GM06990 (cell line): ENCODE results near the gene PTPN13.

Experiments
- DNase-seq: peaks from one replicate; pipeline ENCODE4 v3.0.0-alpha.2; 2011; ENCODE audit not compliant: insufficient read length; ENCODE audit errors: extremely low read depth
- H3K27me3 ChIP-seq: replicated peaks from 2 replicates; pipeline ENCODE4 v1.6.0; 2011; ENCODE audit warnings: low read length; ENCODE audit not compliant: control insufficient read depth, insufficient read depth
- H3K36me3 ChIP-seq: 2 replicates; pipeline ENCODE4 v1.5.1; 2011; ENCODE audit warnings: low read length; ENCODE audit not compliant: control insufficient read depth, insufficient read depth
- H3K4me3 ChIP-seq: replicated peaks from 2 replicates; pipeline ENCODE4 v1.5.1; 2011; ENCODE audit warnings: low read depth, mild to moderate bottlenecking, control low read depth, low read length
- CTCF ChIP-seq: IDR thresholded peaks from 2 replicates; pipeline ENCODE4 v1.5.1; 2011; ENCODE audit warnings: low read length, control low read depth, mild to moderate bottlenecking, inconsistent platforms; ENCODE audit not compliant: insufficient read depth, poor library complexity, severe bottlenecking

The PTPN13 gene

DNA sequence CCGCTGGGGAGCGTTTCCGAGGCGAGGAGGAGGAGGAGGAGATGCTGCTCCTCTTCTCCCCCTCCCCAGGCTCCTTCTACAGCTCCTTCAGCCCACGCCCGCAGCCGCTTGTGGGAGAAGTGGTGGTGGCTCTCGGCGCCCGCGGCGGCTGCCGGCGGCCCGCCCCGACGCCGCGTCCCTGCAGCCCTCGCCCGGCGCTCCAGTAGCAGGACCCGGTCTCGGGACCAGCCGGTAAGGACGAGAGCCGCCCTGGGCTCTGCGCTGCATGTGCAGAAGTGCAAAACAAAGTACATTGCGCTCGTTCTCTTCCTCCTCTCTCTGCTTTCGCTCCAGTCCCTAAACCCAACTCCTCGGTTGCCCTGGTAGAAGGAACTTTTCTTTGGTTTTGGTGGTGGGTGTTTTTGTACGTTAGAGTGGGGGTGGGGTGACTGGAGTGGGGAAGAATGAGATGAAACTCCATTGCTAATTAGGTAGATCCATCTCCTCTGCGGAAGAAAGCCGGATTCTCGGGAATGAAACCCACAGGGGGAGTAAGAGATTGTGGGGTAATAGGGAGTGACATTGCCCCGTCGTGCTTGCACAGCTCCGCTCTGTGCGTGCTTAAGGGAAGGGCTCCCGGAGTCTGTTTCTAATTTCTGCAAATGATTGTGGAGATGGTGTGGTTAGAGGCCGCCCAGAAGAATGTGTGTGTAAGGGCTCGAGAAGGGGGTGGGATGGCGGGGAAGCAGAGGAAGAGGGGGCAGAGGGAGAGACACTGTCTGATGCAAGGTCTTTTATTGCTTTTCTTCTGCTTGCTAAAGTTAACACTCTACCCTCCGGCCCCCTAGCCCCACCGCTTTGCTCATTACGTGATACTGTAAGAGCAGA lies 677 bp downstream of the PTPN13 start:
- Histone ChIP-seq H3K27me3 (no peaks in the 10 kb centered on the region; the same call in none of the 2 replicates), H3K4me3 (peak overlapping the region; percentile 55), H3K36me3 (no peaks in the 10 kb centered on the region)
- TF ChIP-seq CTCF, result no peak
- DNase-seq, result peak; percentile 41

DNA sequence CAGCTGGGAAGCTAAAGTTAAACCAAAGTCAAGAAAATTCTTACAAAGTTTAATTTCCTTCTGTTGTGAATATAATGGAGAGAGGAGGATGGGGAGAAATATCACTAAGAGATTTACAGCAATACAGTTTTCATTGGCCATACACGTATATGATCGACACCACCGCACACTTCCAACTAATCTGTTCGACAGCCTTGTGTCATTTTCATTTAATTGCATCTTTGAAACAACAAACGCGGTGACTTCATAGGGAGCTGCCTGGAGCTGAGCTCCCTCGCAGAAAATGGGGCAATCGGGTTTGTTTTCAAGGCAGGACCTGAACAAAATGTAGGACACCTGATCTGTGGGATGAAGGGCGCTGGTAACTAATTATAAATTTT lies 1.3 kb downstream of the PTPN13 start:
- H3K4me3 ChIP-seq, result no peak overlapping the region
- TF ChIP-seq CTCF, result no peak
- no peak for DNase-seq
- no peaks in the 10 kb centered on the region for H3K36me3 ChIP-seq
- H3K27me3 ChIP-seq, result no peaks in the 10 kb centered on the region; the same call in none of the 2 replicates

- no peak for DNase-seq
- Histone ChIP-seq H3K4me3 (no peak overlapping the region), H3K27me3 (no peaks in the 10 kb centered on the region; the same call in none of the 2 replicates), H3K36me3 (no peaks in the 10 kb centered on the region)
- no peak for TF ChIP-seq CTCF
Observed at GRCh38 chr4:86596807-86597206, 2.7 kb downstream of the PTPN13 start.

DNA sequence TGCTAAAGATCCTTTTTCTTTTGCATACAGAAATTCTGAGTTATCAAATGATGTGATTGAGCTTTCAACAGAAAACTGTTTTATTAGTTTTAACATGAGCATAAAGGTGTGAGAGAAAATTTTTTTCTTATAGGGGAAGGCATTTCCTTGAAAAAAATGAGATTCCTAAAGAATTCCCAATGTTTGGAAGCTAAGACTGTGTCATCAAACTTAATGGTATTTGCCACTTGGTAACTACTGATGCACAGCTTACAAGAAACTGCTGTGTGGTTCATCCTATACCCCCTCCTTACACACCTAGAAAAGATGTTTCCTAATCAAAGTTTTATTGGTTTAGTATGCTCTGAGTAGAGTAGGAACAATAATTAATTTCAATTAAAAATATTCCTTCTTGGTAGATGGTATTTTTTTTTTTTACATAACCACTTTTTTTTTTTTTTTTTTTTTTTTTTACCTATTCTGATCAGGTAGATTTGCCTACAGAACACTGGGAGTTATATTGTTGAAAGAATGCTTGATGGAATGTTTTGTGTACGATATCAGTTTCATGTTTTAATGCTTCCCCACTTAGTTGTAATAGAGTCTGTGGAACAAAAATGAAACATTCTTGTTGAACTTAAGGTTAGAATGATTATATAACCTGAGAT lies 6.0 kb downstream of the PTPN13 start:
- no peak overlapping the region for H3K4me3 ChIP-seq
- no peak for TF ChIP-seq CTCF
- no peaks in the 10 kb centered on the region for H3K36me3 ChIP-seq
- H3K27me3 ChIP-seq, result no peaks in the 10 kb centered on the region; the same call in 1 of the 2 replicates
- DNase-seq, result no peak

- no peaks in the 10 kb centered on the region for H3K27me3 ChIP-seq
- no peak for DNase-seq
- H3K36me3 ChIP-seq, result no peaks in the 10 kb centered on the region
- no peak overlapping the region for H3K4me3 ChIP-seq
- no peak for TF ChIP-seq CTCF
Observed at GRCh38 chr4:86603311-86603885, 9.3 kb downstream of the PTPN13 start.
